LNCaP clone FGC (cell line): ENCODE data around the gene ACVRL1.
"Not testable (repeated sequence)": the region's sequence is repeated elsewhere in the genome, so short reads cannot be mapped to it uniquely, and the experiment has no call there.

Source experiments
- DNase-seq: peaks from one replicate; pipeline ENCODE4 v3.0.0-alpha.2; 2011; ENCODE audit warnings: low read depth
- H3K4me3 ChIP-seq: 2 replicates; pipeline ENCODE4 v1.5.1; 2011; ENCODE audit warnings: mild to moderate bottlenecking, low read depth, low read length, control low read depth
- CTCF ChIP-seq: IDR thresholded peaks from 2 replicates; pipeline ENCODE4 v1.5.1; 2012; ENCODE audit warnings: mild to moderate bottlenecking; ENCODE audit not compliant: control insufficient read depth, insufficient read depth; ENCODE audit errors: extremely low read depth

Gene ACVRL1

GRCh38 chr12:51874000-51874399 lies 33.3 kb upstream of the ACVRL1 start:
- no peak overlapping the region for H3K4me3 ChIP-seq
- TF ChIP-seq CTCF, result no peak
- DNase-seq, result no peak

DNA sequence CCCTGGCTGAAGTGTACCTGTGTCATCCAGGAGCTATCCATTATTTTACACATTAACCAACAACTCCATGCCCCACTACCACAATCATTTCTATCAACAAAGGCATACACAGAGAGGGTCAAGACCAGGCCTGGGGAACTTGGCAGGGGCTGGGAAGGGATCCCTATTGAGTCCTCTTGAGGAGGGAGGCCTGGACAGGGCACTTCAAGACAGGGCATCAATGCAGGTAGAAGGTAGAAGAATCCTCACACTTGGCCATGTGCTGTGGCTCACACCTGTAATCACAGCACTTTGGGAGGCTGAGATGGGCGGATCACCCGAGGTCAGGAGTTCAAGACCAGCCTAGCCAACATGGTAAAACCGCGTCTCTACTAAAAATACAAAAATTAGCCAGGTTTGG lies 32.8 kb upstream of the ACVRL1 start:
- DNase-seq, result no peak
- H3K4me3 ChIP-seq, result no peak overlapping the region
- TF ChIP-seq CTCF, result no peak

- H3K4me3 ChIP-seq, result no peak overlapping the region
- no peak for TF ChIP-seq CTCF
- no peak for DNase-seq
Observed at GRCh38 chr12:51879102-51879501, 28.2 kb upstream of the ACVRL1 start.

DNA sequence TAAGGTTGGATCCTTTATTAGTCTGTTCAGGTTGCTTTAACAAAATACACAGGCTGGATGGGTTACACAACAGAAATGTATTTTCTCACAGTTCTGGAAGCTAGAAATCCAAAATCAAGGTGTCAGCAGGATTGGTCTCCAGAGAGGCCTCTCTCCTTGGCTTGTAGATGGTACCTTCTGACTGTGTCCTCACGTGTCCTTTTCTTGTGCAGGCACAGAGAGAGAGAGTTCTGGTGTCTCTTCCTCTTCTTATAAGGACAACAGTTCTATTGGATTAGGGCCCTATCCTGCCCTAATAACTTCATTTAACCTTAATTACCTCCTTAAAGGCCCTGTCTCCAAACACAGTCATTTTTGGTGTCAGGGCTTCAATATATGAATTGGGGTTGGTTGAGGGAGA lies 24.0 kb upstream of the ACVRL1 start:
- no peak for TF ChIP-seq CTCF
- no peak overlapping the region for H3K4me3 ChIP-seq
- DNase-seq, result no peak

- TF ChIP-seq CTCF, result no peak
- DNase-seq, result no peak
- no peak overlapping the region for H3K4me3 ChIP-seq
Observed at GRCh38 chr12:51883998-51884675, 23.2 kb upstream of the ACVRL1 start.

DNA sequence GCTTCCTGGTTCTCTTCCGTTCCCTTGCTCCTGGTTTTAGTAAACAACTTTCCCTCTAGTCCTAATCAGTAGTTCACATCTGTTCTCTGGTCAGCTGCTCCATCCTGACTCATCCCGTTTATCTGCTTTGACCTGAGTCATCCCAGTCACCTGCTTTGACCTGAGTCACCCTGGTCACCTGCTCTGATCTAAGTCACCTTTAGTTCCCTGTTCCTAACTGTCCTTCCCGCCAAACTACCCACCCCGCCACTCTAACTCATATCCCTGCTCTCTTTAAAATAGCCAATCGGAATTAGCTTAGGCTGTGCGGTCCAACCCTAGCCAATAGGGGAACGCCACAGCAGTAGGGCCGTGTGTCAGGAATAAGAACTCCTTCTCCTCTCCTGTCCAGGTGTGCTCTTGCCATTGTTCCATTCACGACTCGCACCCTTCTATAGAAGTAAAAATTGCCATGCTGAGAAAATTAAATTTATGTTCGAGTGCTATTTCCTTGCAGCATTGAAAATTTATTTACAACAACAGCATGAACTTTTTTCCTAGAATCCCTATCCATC lies 22.6 kb upstream of the ACVRL1 start:
- DNase-seq, result peak; percentile 82
- H3K4me3 ChIP-seq, result no peak overlapping the region
- no peak for TF ChIP-seq CTCF

GRCh38 chr12:51885294-51886020 lies 21.8 kb upstream of the ACVRL1 start:
- not testable (repeated sequence) for DNase-seq

More at GRCh38 chr12:51885294-51886020, 21.8 kb upstream of the ACVRL1 start:
- H3K4me3 ChIP-seq, result not testable (repeated sequence)
